Dedifferentiated amniotic fluid mesenchymal stem cell (primary cell): ENCODE data around the gene RAB20.
A peak's percentile ranks its signal among the peaks of the same experiment; 100 is the strongest.
"Not testable (repeated sequence)": the region's sequence is repeated elsewhere in the genome, so short reads cannot be mapped to it uniquely, and the experiment has no call there.

Experiments
- DNase-seq: peaks from one replicate; pipeline ENCODE4 v3.0.0-alpha.2; 2016; ENCODE audit errors: extremely low spot score

Gene RAB20

DNA sequence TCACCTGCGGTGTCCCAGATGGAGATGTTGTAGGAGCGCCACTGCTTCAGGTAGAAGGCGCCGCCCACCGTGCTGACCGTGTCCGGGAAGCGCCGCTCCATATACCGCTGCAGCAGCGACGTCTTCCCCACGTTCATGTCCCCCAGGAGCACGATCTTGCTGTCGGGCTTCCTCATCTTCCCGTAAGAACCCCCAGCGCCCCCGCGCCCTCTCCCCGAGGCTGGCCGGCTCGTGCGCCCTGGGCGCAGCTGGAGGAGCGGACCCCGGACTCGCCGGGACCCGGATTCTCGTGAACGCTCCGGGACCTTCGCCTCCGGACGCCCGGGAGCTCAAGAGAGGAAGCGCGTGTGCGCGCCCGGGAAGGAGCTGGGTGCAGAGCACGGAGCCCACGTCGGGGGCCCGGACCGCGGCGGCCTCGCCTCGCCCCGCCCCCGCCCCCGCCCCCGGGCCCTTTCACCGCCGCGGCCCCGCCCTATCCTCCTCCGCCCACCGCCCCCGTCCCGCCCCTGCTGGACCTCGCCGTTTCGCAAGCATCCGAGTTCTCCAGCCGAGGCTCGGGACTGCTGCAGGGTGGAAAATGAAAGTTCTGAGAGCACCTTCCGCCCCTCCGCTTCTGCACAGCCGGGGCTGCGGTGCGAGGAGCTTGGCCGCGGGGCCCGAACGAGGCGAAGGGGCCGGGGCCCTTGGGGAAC lies at the start of gene RAB20:
TSS of gene RAB20 (minus strand) at position 379 of the 692 bp plus-strand sequence. CDS start at position 176, 203 bp downstream.
- DNase-seq, result peak; percentile 54

DNA sequence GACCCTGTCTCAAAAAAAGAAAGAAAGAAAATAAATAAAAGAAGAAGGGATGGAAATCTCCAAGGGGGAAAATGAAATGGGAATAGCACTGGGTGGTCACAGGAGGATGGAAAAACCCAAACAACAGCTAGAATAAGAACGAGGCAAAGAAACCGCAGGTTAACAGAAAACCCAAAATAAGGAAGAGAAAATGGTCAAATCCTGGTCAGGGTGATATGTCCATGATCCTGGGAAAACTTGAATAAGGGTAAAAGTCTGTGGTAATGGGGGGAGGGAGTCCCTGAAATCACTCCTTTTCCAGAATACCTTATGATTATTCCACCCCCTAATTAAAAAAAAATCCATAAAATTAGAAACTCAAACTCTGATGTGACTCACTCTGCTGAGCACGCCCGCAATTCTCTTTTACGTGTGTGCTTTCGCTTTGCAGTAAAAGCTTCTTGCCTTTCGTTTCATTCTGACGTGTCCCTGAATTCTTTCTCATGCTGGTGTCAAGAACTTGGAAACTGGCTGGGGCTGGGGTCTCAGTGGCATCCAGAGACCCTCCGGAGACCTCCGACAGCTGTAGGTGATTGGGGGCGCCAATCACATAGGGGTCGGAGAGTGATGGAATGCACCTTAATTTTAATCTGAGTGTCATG lies 49.6 kb upstream of the RAB20 start:
- no peak for DNase-seq

DNA sequence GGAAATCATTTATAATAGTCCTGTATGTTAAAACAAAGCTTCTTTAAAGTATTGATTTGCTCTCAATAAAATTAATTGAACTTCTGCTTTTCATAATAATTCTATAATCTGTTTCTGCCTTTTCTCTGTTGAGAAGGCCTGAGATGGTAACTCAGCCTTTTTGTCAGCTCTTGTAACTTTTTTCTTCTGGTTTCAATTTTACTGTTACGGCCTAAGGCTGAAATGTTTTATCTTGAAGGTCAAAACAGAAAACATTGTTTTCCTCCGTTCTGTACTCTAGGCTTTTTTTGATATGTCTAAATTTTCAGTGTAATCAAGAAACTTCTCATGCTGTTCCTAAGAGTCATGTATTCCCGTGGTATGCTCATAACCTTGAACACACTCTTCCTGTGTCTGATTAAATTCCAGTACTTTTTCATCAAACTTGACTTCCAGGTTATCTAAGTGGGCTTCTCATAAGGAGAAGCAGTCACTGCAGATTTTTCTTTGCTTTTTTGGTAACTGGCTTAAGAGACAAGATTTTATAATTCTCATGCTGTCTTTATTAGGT lies 46.2 kb upstream of the RAB20 start:
- DNase-seq, result no peak

- not testable (repeated sequence) for DNase-seq
Observed at GRCh38 chr13:110606281-110606680, 44.8 kb upstream of the RAB20 start.

DNA sequence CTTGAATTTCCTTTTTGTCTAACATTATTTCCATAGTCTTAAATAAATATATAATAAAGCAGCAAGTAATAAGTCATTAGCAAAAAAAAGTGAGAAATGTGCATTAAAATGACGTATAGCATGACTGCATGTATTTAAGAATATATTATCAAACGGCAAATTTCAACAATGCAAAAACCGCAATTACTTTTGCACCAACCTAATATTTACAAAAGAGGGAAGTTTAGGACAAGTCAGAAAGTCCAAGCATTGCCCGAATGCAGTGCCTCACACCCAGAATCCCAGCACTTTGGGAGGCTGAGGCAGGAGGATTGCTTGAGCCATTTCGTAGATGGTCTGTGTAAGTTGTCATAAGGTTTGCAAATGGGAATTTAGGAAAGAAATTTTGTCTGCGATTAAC lies 43.6 kb upstream of the RAB20 start:
- no peak for DNase-seq

DNA sequence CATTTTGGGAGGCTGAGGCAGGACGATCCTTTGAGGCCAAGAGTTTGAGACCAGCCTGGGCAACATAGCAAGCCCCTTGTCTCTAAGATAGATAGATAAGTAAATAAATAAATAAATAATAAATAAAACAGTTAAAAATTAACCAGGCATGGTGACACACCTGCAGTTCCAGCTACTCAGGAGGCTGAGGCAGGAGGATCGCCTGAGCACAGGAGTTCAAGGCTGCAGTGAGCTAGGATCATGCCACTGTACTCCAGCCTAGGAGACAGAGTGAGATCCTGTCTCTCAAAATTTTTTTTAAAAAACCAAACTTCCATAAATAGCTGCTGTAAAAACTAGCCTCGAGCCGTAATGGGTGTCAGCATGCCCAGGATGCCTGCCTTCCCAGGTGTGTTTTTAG lies 39.5 kb upstream of the RAB20 start:
- no peak for DNase-seq

DNA sequence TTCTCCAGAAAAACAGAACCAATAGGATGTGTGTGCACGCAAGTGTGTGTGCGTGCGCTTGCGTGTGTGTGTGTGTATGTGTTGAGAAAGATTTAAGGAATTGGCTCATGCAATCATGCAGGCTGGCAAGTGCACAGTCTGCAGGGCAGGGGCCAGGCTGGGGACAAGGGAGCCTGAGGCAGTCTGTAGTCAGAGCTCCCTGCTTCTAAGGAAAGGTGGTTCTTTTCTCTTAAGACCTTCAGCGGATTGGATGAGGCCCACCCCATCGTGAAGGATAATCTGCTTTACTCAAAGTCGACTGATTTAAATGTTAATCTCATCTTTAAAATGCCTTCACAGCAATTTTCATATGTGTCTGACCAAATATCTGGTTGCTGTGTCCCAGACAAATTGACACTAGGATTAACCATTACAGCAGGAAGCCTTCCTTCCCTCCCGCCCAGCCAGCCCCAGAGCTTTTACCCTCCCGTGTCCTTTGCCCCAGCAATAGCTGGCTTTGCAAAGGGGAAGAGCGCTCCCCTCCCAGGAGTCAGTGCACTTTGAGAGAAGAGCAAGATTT lies 38.8 kb upstream of the RAB20 start:
- DNase-seq, result no peak

DNA sequence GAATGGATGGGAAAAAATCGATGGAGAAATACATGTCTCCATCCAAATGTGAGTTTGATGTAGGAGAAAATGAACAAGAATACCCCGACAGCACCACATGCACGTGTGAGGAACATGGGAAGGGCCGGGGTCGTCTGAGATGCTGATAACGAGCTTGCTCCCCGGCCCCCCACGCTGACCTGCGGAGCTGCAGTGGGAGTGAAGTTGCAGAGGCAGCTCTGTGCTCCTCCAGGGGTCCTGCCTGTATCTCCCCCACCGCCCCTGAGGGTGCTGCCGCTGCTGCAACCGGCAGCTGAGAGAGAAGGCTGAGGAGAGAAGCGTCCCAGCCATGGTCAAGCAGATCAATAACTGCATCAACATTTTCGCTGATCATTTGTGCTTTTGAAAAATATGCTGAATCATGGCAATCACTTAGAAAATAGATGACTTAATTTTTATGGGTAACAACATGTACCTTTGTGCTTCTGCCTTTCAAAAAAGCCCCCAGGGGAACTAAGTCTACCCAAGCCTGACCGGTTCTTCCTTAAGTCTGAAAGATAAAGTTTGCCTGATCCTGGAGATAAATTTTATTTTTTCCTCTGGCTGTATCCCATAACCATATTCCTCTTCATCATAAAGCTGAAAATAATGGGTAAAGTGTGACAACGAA lies 35.6 kb upstream of the RAB20 start:
- DNase-seq, result no peak

- peak; percentile 68 for DNase-seq
Observed at GRCh38 chr13:110593430-110594130, 32.1 kb upstream of the RAB20 start.

DNA sequence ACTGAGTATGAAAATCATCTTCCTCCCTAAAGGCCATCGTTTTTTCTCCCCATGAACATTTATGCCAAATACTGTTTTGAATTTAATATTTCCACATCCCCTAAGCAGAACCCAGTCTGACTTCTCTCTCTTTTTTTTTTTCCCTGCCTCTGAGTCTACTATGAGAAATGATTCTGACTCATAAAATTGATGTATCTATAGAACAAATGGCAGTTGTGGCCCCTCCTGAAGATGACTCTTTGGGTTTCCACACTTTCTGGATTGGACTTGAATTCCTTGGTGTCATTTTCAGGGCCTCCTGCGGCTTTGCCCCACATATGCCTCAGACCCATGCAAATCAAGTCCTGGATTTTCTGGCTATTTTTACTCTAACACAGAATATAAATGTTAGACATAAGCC lies 31.1 kb upstream of the RAB20 start:
- no peak for DNase-seq

GRCh38 chr13:110590577-110590976 lies 29.1 kb upstream of the RAB20 start:
- no peak for DNase-seq

DNA sequence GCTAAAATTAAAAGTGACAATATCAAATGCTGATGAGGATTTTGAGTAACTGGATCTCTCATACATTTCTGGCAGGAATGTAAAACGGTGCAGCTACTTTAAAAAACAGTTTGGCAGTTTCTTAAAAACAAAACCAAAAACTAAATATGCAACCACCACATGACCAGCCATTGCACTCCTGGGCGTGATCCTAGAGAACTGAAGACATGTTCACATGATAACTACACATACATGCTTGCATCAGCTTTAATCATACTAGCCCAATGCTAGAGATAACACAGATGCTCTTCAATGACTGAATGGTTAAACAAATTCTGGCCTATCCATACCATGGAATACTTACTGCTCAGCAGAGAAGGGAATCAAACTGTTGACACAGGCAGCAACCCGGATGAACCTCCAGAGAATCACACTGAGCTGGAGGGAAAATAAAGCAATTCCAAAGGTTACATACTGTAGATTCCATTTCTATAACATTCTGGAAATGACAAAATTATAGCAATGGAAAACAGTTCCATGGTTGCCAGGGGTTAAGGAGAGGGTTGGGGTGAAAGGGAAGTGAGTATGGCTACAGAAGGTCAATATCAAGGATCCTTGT lies 28.4 kb upstream of the RAB20 start:
- DNase-seq, result no peak

DNA sequence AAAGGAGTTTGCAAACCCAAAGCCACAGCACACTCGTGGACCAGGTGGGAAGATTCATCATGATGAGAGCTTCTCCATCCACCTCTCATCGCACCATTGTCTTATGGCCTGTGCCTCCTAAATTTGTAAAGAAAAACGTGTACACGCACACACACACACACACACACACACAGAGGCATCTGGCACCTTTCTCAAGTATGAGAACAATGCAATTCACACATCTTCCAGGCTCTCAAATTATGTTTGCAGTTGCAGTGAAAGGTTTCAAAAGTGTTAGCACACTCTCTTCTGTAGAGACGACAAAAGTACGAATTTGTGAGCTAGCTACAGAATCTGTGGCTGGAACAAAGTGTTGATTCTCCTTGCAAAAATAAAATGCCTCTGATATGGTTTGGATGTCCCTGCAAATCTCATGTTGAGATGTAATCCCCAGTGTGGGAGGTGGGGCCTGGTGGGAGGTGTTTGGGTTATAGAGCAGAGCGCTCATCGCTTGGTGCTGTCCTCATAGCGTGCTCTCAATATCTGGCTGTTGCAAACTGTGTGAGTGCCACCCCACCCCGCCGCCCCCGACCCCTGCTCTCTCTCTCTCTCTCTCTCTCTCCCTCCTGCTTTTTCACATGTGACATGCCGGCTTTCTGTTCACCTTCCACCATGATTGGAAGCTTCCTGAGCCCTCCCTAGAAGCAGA lies 21.8 kb upstream of the RAB20 start:
- DNase-seq, result no peak

GRCh38 chr13:110582421-110582954 lies 21.0 kb upstream of the RAB20 start:
- DNase-seq, result no peak

- no peak for DNase-seq
Observed at GRCh38 chr13:110581506-110582185, 20.1 kb upstream of the RAB20 start.

- DNase-seq, result peak; percentile 25
Observed at GRCh38 chr13:110580800-110581199, 19.3 kb upstream of the RAB20 start.

GRCh38 chr13:110578363-110578762 lies 16.8 kb upstream of the RAB20 start:
- no peak for DNase-seq

DNA sequence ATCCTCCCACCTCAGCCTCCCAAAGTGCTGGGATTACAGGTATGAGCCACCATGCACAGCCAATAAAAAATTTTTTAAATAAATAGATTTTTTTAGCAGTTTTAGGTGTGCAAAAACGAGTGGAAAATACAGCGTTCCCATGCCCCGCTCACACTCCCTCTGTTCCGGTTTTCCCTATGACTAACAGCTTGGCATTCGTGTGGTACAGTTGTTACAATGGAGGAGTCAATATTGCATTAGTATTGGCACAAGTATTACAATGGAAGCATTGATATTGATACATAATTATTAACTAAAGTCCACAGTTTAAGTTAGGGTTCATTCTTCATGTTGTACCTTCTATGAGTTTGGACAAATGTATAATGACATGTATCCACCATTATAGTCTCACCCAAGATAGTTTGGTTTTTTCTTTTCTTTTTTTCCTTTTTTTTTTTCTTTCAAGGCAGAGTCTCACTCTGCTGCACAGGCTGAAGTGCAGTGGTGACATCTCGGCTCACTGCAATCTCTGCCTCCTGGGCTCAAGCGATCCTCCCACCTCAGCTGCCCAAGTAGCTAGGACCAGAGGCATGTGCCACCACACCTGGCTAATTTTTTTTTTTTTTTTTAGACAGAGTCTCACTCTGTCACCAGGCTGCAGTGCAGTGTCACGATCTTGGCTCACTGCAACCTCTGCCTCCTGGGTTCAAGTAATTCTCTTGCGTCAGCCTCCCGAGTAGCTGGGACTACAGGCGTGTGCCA lies 15.4 kb upstream of the RAB20 start:
- no peak for DNase-seq

DNA sequence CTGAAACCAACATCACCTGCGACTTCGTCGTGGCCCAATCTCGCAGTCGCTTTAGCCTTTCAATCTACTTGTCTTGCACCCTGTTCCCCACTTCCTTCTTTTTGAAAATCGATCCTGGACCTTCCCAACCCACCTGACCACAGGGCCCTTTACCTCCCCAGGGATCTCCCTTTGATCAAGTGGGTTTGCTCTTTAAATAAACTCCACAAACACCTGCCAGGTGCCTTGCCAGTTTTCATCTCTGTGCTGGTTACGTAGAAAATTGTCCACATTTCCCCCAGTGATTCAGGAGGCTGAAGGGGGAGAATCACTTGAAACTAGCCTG lies 14.5 kb upstream of the RAB20 start:
- no peak for DNase-seq
